Astrocyte (in vitro differentiated cells and primary cell): Measurements from ENCODE around the gene WDPCP.

Source experiments
- CTCF ChIP-seq: IDR thresholded peaks from 2 replicates; pipeline ENCODE4 v1.5.1; 2011; ENCODE audit warnings: low read depth, mild to moderate bottlenecking, inconsistent platforms, low read length, moderate library complexity; ENCODE audit not compliant: insufficient read depth
- EZH2 ChIP-seq: IDR thresholded peaks from 2 replicates; pipeline ENCODE4 v1.6.1; 2012; ENCODE audit warnings: mild to moderate bottlenecking, low read length, inconsistent platforms; ENCODE audit not compliant: insufficient read depth

- no peak for TF ChIP-seq CTCF
- TF ChIP-seq EZH2: no peak
Measured at GRCh38 chr2:63484481-63484880, 103.8 kb downstream of the WDPCP start.
